A673 (cell line): Measurements from ENCODE around the gene MAGI1. TPM values are rescaled to one million over a fixed set of nuclear protein-coding genes. Genes with fewer than 3 reads are reported as not detected.

Experiments
- BruUV-seq: library from RNA; stranded (reverse); fragments of 400-500 nt; replicated peaks from 2 replicates; lab custom pipeline; 2021; lab: Mats Ljungman, UMichigan
- CTCF ChIA-PET: fragments of 300-600 bp; sonication (Branson Sonifier 250); formaldehyde crosslinking; loops from one replicate; lab custom pipeline; 2022; ENCODE audit warnings: antibody characterized with exemption; lab: Charles Lee
- POLR2A ChIA-PET: fragments of 300-600 bp; sonication (Branson Sonifier 250); formaldehyde crosslinking; loops from one replicate; lab custom pipeline; 2022; ENCODE audit warnings: antibody characterized with exemption; ENCODE audit not compliant: low non-redundant PET; lab: Charles Lee
- DNase-seq: peaks from one replicate; pipeline ENCODE4 v3.0.0-alpha.2; 2015; ENCODE audit warnings: low spot score
- H3K27ac ChIP-seq: fragments of 200-600 bp; sonication (generic); 2 replicates; pipeline ENCODE4 v1.5.1; 2016; ENCODE audit warnings: mixed run types, low read depth, mild to moderate bottlenecking, mixed read lengths, antibody characterized with exemption, low read length; ENCODE audit not compliant: poor library complexity, severe bottlenecking
- H3K27me3 ChIP-seq: fragments of 200-600 bp; sonication (generic); replicated peaks from 2 replicates; pipeline ENCODE4 v1.6.1; 2017; ENCODE audit warnings: mixed run types, low read depth, mild to moderate bottlenecking, mixed read lengths, antibody characterized with exemption, low read length; ENCODE audit not compliant: insufficient read depth, poor library complexity
- H3K36me3 ChIP-seq: fragments of 200-600 bp; sonication (generic); 2 replicates; pipeline ENCODE4 v1.6.1; 2016; ENCODE audit warnings: mixed run types, mild to moderate bottlenecking, mixed read lengths, antibody characterized with exemption, low read length; ENCODE audit not compliant: insufficient read depth, poor library complexity, severe bottlenecking
- H3K4me1 ChIP-seq: fragments of 200-600 bp; sonication (generic); 2 replicates; pipeline ENCODE4 v1.6.1; 2017; ENCODE audit warnings: mixed run types, mild to moderate bottlenecking, mixed read lengths, antibody characterized with exemption, low read length; ENCODE audit not compliant: insufficient read depth, poor library complexity, severe bottlenecking
- H3K4me3 ChIP-seq: fragments of 200-600 bp; sonication (generic); 2 replicates; pipeline ENCODE4 v1.5.1; 2016; ENCODE audit warnings: low read depth, mixed run types, mild to moderate bottlenecking, mixed read lengths, low read length; ENCODE audit not compliant: poor library complexity, severe bottlenecking
- H3K9me3 ChIP-seq: fragments of 200-600 bp; sonication (generic); 2 replicates; pipeline ENCODE4 v1.6.1; 2016; ENCODE audit warnings: mixed run types, low read depth, mild to moderate bottlenecking, mixed read lengths, antibody characterized with exemption, low read length; ENCODE audit not compliant: poor library complexity, severe bottlenecking
- EZH2 ChIP-seq: fragments of 200-600 bp; sonication (generic); IDR thresholded peaks from 2 replicates; pipeline ENCODE4 v1.6.1; 2017; ENCODE audit warnings: borderline replicate concordance, low read depth, mild to moderate bottlenecking, mixed read lengths, antibody characterized with exemption, low read length; ENCODE audit not compliant: poor library complexity, severe bottlenecking
- intact Hi-C: fragments of 100-400 bp; cut with micrococcal nuclease; formaldehyde crosslinking; loops from one replicate; pipeline ENCODE4 v1.10.0; 2022; ENCODE audit not compliant: unreplicated experiment
- total RNA-seq: library from RNA; stranded (reverse); gene quantifications from 2 replicates; pipeline ENCODE4 v1.2.3, GENCODE V29; 2021
- TF ChIP-seq, protein P1 (sequence below): fragments of 300-800, 200-600 bp; sonication (generic); conservative IDR thresholded peaks from 2 replicates; pipeline ENCODE4 v1.5.1; 2017; ENCODE audit warnings: low read depth, mild to moderate bottlenecking, antibody characterized with exemption, low read length, moderate library complexity, mixed read lengths

The MAGI1 gene
- total RNA-seq, 1 experiment from 2014 or later: 30.5 TPM

DNA sequence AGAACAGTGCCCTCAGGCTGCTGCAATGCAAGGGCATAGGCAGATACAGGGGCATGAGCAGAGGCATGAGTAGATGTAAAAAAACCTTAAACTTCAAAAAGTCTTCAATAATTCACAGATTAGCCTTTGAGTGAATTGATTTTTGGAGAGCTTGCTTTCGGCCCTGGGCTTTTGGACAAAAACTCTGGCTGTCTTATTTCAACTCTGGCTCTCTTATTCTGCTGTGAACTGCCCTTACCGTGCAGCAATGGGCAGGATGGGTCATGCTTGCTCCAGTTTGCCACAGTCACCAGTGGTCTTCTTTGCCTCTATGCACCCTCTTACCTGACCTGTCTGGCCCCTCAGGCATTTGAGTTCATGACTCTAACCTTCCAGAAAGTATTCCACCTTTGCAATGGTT lies 555.7 kb downstream of the MAGI1 start:
- Histone ChIP-seq H3K36me3 (no peaks in the 10 kb centered on the region), H3K27ac (no peak overlapping the region), H3K4me3 (no peak overlapping the region), H3K4me1 (no peaks in the 10 kb centered on the region), H3K27me3 (no peaks in the 10 kb centered on the region), H3K9me3 (no peaks in the 10 kb centered on the region)
- no peak for DNase-seq
- BruUV-seq: no TSS peak
- intact Hi-C loops: no loop called here
- POLR2A ChIA-PET: no interaction called here
- TF ChIP-seq EZH2: no peak
- TF ChIP-seq, protein P1, sequence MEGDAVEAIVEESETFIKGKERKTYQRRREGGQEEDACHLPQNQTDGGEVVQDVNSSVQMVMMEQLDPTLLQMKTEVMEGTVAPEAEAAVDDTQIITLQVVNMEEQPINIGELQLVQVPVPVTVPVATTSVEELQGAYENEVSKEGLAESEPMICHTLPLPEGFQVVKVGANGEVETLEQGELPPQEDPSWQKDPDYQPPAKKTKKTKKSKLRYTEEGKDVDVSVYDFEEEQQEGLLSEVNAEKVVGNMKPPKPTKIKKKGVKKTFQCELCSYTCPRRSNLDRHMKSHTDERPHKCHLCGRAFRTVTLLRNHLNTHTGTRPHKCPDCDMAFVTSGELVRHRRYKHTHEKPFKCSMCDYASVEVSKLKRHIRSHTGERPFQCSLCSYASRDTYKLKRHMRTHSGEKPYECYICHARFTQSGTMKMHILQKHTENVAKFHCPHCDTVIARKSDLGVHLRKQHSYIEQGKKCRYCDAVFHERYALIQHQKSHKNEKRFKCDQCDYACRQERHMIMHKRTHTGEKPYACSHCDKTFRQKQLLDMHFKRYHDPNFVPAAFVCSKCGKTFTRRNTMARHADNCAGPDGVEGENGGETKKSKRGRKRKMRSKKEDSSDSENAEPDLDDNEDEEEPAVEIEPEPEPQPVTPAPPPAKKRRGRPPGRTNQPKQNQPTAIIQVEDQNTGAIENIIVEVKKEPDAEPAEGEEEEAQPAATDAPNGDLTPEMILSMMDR: no peak
- CTCF ChIA-PET: no interaction called here

DNA sequence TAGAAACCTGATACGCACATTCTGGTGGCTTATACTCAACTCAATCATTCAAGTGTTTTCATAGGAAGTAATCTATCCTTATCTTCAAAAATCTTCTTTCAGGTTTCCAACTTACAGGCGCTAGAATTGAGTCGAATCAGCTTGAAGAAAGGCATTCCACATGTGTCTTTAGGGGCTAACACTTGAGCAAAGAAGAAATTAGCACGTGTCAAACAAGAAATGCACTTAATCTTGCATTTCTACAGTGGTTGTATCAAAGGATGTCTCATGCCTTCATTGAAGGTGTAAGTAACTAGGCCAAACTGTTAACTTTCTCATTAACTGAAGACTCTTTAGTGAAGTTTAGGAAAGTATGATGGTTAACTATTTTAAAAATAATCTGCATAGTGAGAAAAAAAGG lies 557.6 kb downstream of the MAGI1 start:
- BruUV-seq: no TSS peak
- Histone ChIP-seq H3K9me3 (no peaks in the 10 kb centered on the region), H3K4me1 (no peaks in the 10 kb centered on the region), H3K27ac (no peak overlapping the region), H3K4me3 (no peak overlapping the region), H3K27me3 (no peaks in the 10 kb centered on the region), H3K36me3 (no peaks in the 10 kb centered on the region)
- intact Hi-C loops: no loop called here
- CTCF ChIA-PET: no interaction called here
- DNase-seq: no peak
- TF ChIP-seq, protein P1: no peak
- POLR2A ChIA-PET: no interaction called here

DNA sequence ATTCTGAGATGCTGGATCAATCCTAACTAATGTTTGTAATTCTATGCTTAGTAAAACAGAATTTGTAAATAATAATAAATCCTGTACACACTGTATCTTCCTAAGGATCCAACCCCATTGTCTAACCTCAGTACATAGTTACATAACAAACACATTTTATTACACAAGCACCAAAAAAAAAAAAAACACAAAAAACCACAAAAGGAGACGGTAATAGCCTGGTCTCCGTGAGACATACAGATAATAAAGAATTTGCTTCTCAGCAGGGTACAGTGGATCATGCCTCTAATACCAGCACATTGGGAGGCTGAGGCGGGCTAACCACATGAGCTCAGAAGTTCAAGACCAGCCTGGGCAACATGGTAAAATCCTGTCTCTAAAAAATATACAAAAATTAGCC lies 558.7 kb downstream of the MAGI1 start:
- intact Hi-C loops: no loop called here
- POLR2A ChIA-PET: no interaction called here
- CTCF ChIA-PET: no interaction called here
- no TSS peak for BruUV-seq
- TF ChIP-seq EZH2: no peak
- TF ChIP-seq, protein P1: no peak
- no peak overlapping the region for H3K4me3 ChIP-seq
- H3K36me3 ChIP-seq: no peaks in the 10 kb centered on the region
- no peaks in the 10 kb centered on the region for H3K27me3 ChIP-seq
- no peak for DNase-seq
- no peaks in the 10 kb centered on the region for H3K9me3 ChIP-seq
- H3K27ac ChIP-seq: no peak overlapping the region
- no peaks in the 10 kb centered on the region for H3K4me1 ChIP-seq
